GM23338 (cell line): ENCODE results near the gene MYO7B.

Source experiments
- EZH2 ChIP-seq: fragments of 200-600 bp; sonication (generic); IDR thresholded peaks from one replicate; pipeline ENCODE4 v1.8.0; 2017; ENCODE audit warnings: antibody characterized with exemption, mild to moderate bottlenecking, low read depth; ENCODE audit not compliant: unreplicated experiment
- ZNF331 ChIP-seq: fragments of 250-450 bp; sonication (Bioruptor Pico); IDR thresholded peaks from 2 replicates; pipeline ENCODE4 v1.5.0; 2020; ENCODE audit warnings: low read depth, mild to moderate bottlenecking, moderate library complexity
- TF ChIP-seq, protein P1 (sequence below), 2 experiments: fragments of 200-600 bp in 1 of 2; sonication (generic) in 1 of 2; conservative IDR thresholded peaks; 2 replicates each; pipeline versions ENCODE4 v1.5.1 to v1.6.1; 2016 to 2017; ENCODE audit warnings: antibody characterized with exemption in 2 of 2, low read depth in 2 of 2, mild to moderate bottlenecking in 2 of 2, moderate library complexity in 1 of 2

DNA sequence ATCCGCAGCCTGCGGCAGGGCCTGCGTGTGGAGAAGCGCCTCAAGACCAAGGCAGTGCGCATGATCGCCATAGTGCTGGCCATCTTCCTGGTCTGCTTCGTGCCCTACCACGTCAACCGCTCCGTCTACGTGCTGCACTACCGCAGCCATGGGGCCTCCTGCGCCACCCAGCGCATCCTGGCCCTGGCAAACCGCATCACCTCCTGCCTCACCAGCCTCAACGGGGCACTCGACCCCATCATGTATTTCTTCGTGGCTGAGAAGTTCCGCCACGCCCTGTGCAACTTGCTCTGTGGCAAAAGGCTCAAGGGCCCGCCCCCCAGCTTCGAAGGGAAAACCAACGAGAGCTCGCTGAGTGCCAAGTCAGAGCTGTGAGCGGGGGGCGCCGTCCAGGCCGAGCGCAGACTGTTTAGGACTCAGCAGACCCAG lies 115.9 kb downstream of the MYO7B start:
- TF ChIP-seq, protein P1, sequence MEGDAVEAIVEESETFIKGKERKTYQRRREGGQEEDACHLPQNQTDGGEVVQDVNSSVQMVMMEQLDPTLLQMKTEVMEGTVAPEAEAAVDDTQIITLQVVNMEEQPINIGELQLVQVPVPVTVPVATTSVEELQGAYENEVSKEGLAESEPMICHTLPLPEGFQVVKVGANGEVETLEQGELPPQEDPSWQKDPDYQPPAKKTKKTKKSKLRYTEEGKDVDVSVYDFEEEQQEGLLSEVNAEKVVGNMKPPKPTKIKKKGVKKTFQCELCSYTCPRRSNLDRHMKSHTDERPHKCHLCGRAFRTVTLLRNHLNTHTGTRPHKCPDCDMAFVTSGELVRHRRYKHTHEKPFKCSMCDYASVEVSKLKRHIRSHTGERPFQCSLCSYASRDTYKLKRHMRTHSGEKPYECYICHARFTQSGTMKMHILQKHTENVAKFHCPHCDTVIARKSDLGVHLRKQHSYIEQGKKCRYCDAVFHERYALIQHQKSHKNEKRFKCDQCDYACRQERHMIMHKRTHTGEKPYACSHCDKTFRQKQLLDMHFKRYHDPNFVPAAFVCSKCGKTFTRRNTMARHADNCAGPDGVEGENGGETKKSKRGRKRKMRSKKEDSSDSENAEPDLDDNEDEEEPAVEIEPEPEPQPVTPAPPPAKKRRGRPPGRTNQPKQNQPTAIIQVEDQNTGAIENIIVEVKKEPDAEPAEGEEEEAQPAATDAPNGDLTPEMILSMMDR (conservative IDR thresholded peaks at IDR 0.05; ENCODE audit: low read depth in 2 of 2), result no peak
- TF ChIP-seq ZNF331 (CRISPR knock-in tag) (no peak), EZH2 (no peak)
